HUES48 (cell line): ENCODE results near the gene KLHL2.
"Not testable (repeated sequence)": the region's sequence is repeated elsewhere in the genome, so short reads cannot be mapped to it uniquely, and the experiment has no call there.

ENCODE experiments used
- H3K27ac ChIP-seq: one replicate; pipeline ENCODE4 v1.7.0; 2013; ENCODE audit warnings: low read depth, low read length, inconsistent platforms
- H3K27me3 ChIP-seq: 2 replicates; pipeline ENCODE4 v1.6.1; 2013; ENCODE audit warnings: mild to moderate bottlenecking, low read length; ENCODE audit not compliant: control insufficient read depth, insufficient read depth
- H3K36me3 ChIP-seq: 2 replicates; pipeline ENCODE4 v1.6.1; 2013; ENCODE audit warnings: low read length; ENCODE audit not compliant: control insufficient read depth, insufficient read depth
- H3K4me1 ChIP-seq: 2 replicates; pipeline ENCODE4 v1.6.1; 2013; ENCODE audit warnings: mild to moderate bottlenecking, low read length; ENCODE audit not compliant: control insufficient read depth, insufficient read depth
- H3K4me3 ChIP-seq: 2 replicates; pipeline ENCODE4 v1.5.1; 2013; ENCODE audit warnings: mild to moderate bottlenecking, low read depth, low read length
- H3K9ac ChIP-seq: 2 replicates; pipeline ENCODE4 v1.6.1; 2013; ENCODE audit warnings: mild to moderate bottlenecking, low read depth, low read length, moderate library complexity
- H3K9me3 ChIP-seq: 2 replicates; pipeline ENCODE4 v1.6.1; 2013; ENCODE audit warnings: low read length; ENCODE audit not compliant: control insufficient read depth, insufficient read depth

KLHL2 gene

DNA sequence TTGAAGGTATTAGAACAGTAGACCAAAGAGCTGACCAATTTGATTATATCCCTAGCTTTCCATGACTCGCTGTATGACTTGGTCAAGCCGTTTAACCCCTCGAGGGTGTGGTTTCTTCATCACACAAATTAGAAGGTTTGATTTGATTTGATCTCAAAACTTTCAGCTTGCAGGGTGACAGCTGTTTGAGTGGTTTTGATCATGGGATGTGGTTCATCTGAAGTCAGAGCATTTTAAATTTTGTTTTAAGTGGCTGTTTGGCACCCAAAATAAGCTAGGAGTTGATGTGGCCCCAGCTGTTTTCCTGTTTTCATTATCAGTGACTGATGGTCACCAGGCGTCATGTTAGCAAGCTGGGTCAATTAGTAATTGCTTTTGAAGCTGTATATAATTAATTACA, 52.4 kb downstream of the KLHL2 start:
- not testable (repeated sequence) for H3K27ac ChIP-seq, H3K9ac ChIP-seq, H3K9me3 ChIP-seq, H3K27me3 ChIP-seq, H3K36me3 ChIP-seq, H3K4me1 ChIP-seq, H3K4me3 ChIP-seq

DNA sequence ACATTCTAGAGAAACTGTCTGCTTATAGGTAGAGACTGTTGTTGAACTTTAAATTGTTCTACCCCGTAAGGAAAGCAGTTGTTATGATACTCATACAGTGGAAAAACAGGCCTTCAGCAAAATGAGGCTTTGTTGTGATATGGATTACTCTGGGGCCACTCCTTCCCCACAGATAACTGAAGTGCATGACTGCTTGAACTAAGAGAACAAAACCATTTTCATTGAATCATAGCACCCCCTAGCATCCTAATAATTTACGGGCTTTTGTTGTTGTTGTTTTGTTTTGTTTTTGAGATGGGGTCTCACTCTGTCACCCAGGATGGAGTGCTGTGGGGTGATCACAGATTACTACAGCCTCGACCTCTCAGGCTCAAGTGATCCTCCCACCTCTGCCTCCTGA, 54.9 kb downstream of the KLHL2 start:
- not testable (repeated sequence) for H3K27ac ChIP-seq, H3K4me1 ChIP-seq, H3K9me3 ChIP-seq, H3K27me3 ChIP-seq, H3K4me3 ChIP-seq, H3K36me3 ChIP-seq, H3K9ac ChIP-seq

DNA sequence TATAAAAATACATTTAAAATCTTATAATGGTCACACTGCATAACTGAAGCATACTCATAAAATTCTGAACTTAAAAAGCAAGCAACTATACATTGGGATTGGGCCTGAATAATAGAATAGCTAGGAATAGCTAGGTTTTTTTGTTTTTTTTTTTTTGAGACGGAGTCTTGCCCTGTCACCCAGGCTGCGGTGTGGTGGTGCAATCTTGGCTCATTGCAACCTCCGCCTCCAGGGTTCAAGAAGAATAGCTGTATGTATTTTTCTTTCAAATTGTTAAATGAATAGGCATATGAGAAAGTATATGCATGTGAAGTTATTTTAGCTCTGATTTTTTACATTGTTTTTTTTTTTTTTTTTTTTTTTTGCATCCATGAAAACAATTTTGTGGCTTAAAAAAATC, 56.1 kb downstream of the KLHL2 start:
- H3K36me3 ChIP-seq, H3K4me3 ChIP-seq, H3K4me1 ChIP-seq, H3K27ac ChIP-seq, H3K9ac ChIP-seq, H3K9me3 ChIP-seq, H3K27me3 ChIP-seq: not testable (repeated sequence)

DNA sequence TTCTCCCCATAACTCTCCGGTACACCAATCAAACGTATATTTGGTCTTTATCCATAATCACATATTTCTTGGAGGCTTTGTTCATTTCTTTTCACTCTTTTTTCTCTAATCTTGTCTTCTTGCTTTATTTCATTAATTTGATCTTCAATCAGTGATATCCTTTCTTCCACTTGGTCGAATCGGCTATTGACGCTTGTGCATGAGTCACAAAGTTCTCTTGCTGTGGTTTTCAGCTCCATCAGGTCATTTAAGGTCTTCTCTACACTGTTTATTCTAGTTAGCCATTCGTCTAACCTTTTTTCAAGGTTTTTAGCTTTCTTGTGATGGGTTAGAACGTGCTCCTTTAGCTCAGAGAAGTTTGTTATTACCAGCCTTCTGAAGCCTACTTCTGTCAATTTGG, 62.6 kb downstream of the KLHL2 start:
- H3K36me3 ChIP-seq, H3K9me3 ChIP-seq, H3K4me3 ChIP-seq, H3K9ac ChIP-seq, H3K27ac ChIP-seq, H3K27me3 ChIP-seq, H3K4me1 ChIP-seq: not testable (repeated sequence)

DNA sequence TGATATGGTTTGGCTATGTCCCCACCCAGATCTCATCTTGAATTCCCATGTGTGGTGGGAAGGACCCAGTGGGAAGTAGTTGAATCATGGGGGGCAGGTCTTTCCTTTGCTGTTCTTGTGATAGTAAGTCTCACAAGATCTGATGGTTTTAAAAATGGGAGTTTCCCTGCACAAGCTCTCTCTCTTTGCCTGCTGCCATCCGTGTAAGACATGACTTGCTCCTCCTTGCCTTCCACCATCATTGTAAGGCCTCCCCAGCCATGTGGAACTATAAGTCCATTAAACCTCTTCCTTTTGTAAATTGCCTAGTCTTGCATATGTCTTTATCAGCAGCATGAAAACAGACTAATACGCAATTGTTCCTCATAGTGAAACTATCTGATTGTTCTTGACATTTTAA, 66.1 kb downstream of the KLHL2 start:
- not testable (repeated sequence) for H3K27ac ChIP-seq, H3K4me1 ChIP-seq, H3K36me3 ChIP-seq, H3K27me3 ChIP-seq, H3K9ac ChIP-seq, H3K9me3 ChIP-seq, H3K4me3 ChIP-seq

DNA sequence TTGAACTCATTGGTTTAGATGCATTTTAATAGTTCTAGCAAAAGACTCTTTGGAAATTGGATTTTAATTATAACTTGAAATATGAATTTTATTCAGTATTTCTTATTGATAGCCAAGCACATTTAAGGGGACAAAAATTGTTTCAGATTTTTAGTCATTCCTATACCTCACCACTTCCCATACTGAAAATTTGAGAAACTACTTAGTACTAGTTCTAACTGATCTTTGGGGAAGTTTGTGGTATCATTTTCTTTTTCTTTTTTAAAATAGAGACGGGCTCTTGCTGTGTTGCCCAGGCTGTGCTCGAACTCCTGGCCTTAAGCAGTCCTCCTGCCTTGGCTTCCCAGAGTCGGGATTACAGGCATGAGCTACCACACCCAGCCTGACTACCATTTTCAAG, 68.0 kb downstream of the KLHL2 start:
- not testable (repeated sequence) for H3K9me3 ChIP-seq, H3K27me3 ChIP-seq, H3K9ac ChIP-seq, H3K36me3 ChIP-seq, H3K27ac ChIP-seq, H3K4me3 ChIP-seq, H3K4me1 ChIP-seq

DNA sequence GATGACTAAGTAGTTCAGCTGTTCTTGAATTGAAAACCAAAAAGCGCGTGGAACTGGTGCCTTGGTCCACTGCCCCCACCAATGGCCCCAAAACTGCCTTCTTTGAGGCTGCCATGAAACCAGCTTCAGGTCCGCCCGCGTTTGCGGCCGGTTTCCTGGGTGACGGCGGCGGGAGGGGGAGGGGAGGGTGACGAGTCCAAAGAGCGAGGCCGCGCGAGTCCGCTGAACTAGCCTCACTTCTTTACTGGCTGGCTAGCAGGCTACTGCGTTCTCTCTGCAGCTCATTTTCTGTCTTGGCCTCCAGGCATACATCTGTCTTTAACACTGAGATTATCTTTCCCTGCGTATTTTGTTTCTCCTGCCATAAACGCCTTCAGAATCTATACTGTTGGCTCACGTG, 72.2 kb downstream of the KLHL2 start:
- H3K9me3 ChIP-seq, H3K9ac ChIP-seq, H3K4me1 ChIP-seq, H3K27me3 ChIP-seq, H3K36me3 ChIP-seq, H3K27ac ChIP-seq, H3K4me3 ChIP-seq: not testable (repeated sequence)

DNA sequence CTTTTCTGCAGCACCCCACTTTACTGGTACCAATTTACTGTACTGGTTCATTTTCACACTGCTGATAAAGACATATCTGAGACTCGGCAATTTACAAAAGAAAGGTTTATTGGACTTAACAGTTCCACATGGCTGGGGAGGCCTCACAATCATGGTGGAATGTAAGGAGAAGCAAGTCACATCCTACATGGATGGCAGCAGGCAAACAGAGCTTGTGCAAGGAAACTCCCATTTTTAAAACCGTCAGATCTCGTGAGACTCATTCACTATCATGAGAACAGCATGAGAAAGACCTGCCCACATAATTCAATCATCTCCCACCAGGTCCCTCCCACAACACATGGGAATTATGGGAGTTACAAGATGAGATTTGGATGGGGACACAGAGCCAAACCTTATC, 77.3 kb downstream of the KLHL2 start:
- H3K4me1 ChIP-seq, H3K27ac ChIP-seq, H3K9me3 ChIP-seq, H3K9ac ChIP-seq, H3K27me3 ChIP-seq, H3K36me3 ChIP-seq, H3K4me3 ChIP-seq: not testable (repeated sequence)

DNA sequence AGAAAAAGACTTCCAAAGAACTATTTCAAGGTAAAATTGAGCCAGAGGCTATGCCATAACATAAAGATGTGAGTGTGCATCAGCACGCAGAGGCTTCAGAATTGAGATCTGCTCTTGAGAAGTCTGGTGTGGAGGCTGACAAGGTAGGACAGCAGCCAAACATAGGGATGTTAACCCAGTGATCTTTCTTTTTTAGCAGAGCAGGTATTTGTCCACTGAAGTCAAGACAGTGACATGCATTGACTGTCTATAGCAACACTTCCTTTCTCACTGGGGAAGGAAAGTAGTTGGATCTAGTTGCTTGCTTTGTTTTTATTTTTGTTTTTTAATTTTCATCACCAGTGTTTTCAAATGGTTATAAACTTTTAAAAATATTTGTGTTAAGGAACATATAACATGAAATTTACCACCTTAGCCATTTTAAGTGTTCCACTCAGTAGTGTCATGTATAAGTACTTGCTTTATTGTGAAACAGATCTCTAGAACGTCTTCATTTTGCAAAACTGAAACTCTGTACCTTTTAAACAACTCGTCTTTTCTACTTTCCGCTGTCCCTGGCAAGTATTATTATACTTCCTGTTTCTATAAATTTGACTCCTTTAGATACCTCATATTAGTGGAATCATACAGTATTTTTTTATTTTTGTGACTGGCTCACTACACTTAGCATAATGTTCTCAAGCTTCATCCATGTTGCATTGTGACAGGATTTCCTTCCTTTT, 79.4 kb downstream of the KLHL2 start:
- not testable (repeated sequence) for H3K27ac ChIP-seq, H3K4me3 ChIP-seq, H3K36me3 ChIP-seq, H3K9ac ChIP-seq, H3K9me3 ChIP-seq, H3K4me1 ChIP-seq, H3K27me3 ChIP-seq

DNA sequence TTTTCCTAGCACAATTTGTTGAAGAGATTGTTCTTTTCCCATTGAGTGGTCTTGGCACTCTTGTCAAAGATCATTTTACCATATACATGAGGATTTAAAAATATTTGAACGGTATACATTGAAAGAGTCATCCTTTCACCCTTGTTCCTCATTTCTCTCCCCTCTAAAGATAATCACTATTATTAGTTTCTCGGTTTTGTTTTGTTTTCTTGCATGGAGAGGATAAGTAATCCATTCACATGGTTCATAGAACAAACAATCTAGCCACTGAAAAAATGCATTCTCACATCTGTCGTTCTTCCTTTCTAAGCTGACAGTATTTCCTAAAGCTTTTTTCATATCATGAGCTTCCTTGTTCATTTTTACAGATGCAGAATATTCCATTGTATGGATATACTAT, 80.9 kb downstream of the KLHL2 start:
- no peak overlapping the region for H3K27ac ChIP-seq
- H3K36me3 ChIP-seq: no peaks in the 10 kb centered on the region
- no peaks in the 10 kb centered on the region for H3K27me3 ChIP-seq
- H3K9me3 ChIP-seq: no peaks in the 10 kb centered on the region; the same call in 1 of the 2 replicates
- H3K9ac ChIP-seq: no peak overlapping the region
- H3K4me3 ChIP-seq: no peak overlapping the region
- no peaks in the 10 kb centered on the region for H3K4me1 ChIP-seq

DNA sequence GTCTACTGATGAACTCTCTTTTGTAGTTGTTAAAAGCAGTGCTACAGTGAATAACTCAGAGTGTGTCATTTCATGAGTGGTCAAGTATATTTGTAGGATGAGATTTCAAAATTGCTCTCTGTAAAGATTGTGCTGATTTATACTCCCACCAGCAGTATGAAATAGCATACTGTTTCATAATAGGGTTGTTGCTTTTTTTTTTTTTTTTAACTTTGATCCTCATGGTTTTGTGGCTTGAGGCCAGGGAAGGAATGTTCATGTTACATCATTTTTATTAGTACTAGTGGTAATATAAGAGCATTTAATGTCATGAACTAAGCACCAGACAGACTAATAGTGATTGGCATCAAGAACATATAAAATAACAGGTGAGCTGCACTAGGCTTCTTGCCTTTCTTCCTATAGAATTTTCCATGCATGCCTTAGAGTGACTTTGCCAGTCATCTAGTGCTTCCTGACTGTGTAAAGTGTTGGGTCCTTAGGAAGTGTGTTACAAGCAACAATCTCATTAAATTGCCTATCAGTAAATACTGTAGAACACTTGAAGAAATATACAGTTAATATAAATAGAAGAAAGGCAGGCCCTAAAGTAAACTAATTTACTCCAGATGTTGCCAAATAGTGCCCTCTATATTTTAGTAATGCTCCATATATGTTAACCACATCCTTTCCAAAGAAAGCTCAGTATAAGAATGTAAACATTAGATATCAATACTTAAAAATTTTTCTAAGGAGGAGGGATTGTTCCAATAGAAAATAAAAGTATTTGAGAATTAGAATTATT, 81.5 kb downstream of the KLHL2 start:
- no peak overlapping the region for H3K27ac ChIP-seq

More for the DNA sequence above, 81.5 kb downstream of the KLHL2 start:
- no peaks in the 10 kb centered on the region for H3K4me1 ChIP-seq
- H3K9ac ChIP-seq: no peak overlapping the region
- no peak overlapping the region for H3K4me3 ChIP-seq
- no peaks in the 10 kb centered on the region for H3K27me3 ChIP-seq
- H3K9me3 ChIP-seq: no peaks in the 10 kb centered on the region
- no peaks in the 10 kb centered on the region for H3K36me3 ChIP-seq
